Caco-2 (cell line): ENCODE results near the gene DCAF8. TPM values are rescaled to one million over a fixed set of nuclear protein-coding genes. Genes with fewer than 3 reads are reported as not detected.

ENCODE experiments used
- BruUV-seq: library from RNA; stranded (reverse); fragments of 400-500 nt; replicated peaks from 2 replicates; lab custom pipeline; 2021; lab: Mats Ljungman, UMichigan
- CTCF ChIA-PET: fragments of 300-600 bp; sonication (Branson Sonifier 250); formaldehyde crosslinking; loops from one replicate; lab custom pipeline; 2022; ENCODE audit warnings: antibody characterized with exemption; lab: Charles Lee
- POLR2A ChIA-PET: fragments of 300-600 bp; sonication (Branson Sonifier 250); formaldehyde crosslinking; loops from one replicate; lab custom pipeline; 2022; ENCODE audit warnings: antibody characterized with exemption; lab: Charles Lee
- DNase-seq, 2 experiments: peaks; one replicate each; pipeline versions ENCODE4 v3.0.0 to v3.0.0-alpha.2; 2020 to 2022
- H3K27me3 ChIP-seq: replicated peaks from 2 replicates; pipeline ENCODE4 v1.6.0; 2011; ENCODE audit warnings: low read length; ENCODE audit not compliant: control insufficient read depth, insufficient read depth
- H3K36me3 ChIP-seq: 2 replicates; pipeline ENCODE4 v1.5.1; 2011; ENCODE audit warnings: low read length; ENCODE audit not compliant: control insufficient read depth, insufficient read depth
- H3K4me1 ChIP-seq: fragments of 250-450 bp; sonication (Bioruptor Pico); 2 replicates; pipeline ENCODE4 v1.5.1; 2020; ENCODE audit warnings: mild to moderate bottlenecking
- H3K4me3 ChIP-seq: 2 replicates; pipeline ENCODE4 v1.5.1; 2011; ENCODE audit warnings: low read depth, mild to moderate bottlenecking, control low read depth, low read length
- H3K9me3 ChIP-seq: fragments of 250-450 bp; sonication (Bioruptor Pico); 2 replicates; pipeline ENCODE4 v1.5.1; 2020; ENCODE audit warnings: mild to moderate bottlenecking, moderate library complexity
- H3K27ac Mint-ChIP-seq: one replicate; pipeline ENCODE4 v1.8.0; 2022; ENCODE audit warnings: mixed read lengths; ENCODE audit not compliant: unreplicated experiment
- H3K27me3 Mint-ChIP-seq: one replicate; pipeline ENCODE4 v1.8.0; 2022; ENCODE audit warnings: mixed read lengths; ENCODE audit not compliant: insufficient read depth, unreplicated experiment
- H3K36me3 Mint-ChIP-seq: one replicate; pipeline ENCODE4 v1.8.0; 2022; ENCODE audit warnings: mild to moderate bottlenecking, mixed read lengths; ENCODE audit not compliant: insufficient read depth, unreplicated experiment
- H3K4me1 Mint-ChIP-seq: one replicate; pipeline ENCODE4 v1.8.0; 2022; ENCODE audit warnings: low read depth, mixed read lengths; ENCODE audit not compliant: unreplicated experiment
- H3K4me3 Mint-ChIP-seq: one replicate; pipeline ENCODE4 v1.8.0; 2022; ENCODE audit warnings: mild to moderate bottlenecking, moderate library complexity, mixed read lengths; ENCODE audit not compliant: unreplicated experiment
- H3K9me3 Mint-ChIP-seq: one replicate; pipeline ENCODE4 v1.8.0; 2022; ENCODE audit warnings: mixed read lengths; ENCODE audit not compliant: unreplicated experiment
- CTCF ChIP-seq, 2 experiments: fragments of 200-600 bp in 1 of 2; IDR thresholded peaks; 1 replicate in 1 of 2; 2 replicates in 1 of 2; pipeline versions ENCODE4 v1.5.1 to v1.8.0; 2011 to 2022; ENCODE audit warnings: antibody characterized with exemption in 1 of 2, control low read depth in 1 of 2, inconsistent platforms in 1 of 2, low read depth in 1 of 2, low read length in 1 of 2, mild to moderate bottlenecking in 1 of 2, moderate library complexity in 1 of 2; ENCODE audit not compliant: insufficient read depth in 1 of 2, severe bottlenecking in 1 of 2, unreplicated experiment in 1 of 2
- intact Hi-C: fragments of 100-400 bp; cut with micrococcal nuclease; formaldehyde crosslinking; loops from one replicate; pipeline ENCODE4 v1.10.0; 2022; ENCODE audit not compliant: unreplicated experiment
- total RNA-seq: library from RNA; stranded (reverse); gene quantifications from 2 replicates; pipeline ENCODE4 v1.2.3, GENCODE V29; 2022

DCAF8 gene
- total RNA-seq, 1 experiment from 2014 or later: 112 TPM

DNA sequence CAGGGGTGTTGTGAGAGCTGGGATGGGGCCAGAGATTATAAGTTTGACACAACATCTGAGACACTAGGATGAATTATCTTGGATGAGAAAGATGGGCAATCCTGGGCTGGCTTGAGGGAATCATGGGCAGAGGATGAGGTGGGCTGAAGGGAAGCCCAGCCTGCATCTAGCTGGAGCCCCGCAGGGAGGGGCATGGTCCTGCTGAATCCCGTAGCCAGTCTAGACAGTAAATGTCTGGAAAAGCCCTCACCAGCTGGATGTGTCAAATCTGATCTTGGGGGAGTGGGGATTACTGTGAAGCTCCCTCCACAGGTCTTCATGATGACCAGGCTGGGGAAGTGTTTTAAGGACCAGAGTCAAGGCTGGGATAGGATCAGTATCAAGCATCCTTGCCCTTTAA lies 75.6 kb downstream of the DCAF8 start:
- no peak for DNase-seq
- CTCF ChIA-PET: no interaction called here
- POLR2A ChIA-PET: no interaction called here
- H3K27me3 Mint-ChIP-seq: no peaks in the 10 kb centered on the region
- no peak for TF ChIP-seq CTCF (IDR thresholded peaks at IDR 0.05; ENCODE audit: insufficient read depth in 1 of 2, low read depth in 1 of 2, low read length in 1 of 2, severe bottlenecking in 1 of 2, unreplicated experiment in 1 of 2)
- no peak overlapping the region for H3K4me3 Mint-ChIP-seq
- H3K36me3 ChIP-seq: no peaks in the 10 kb centered on the region
- H3K4me3 ChIP-seq: no peak overlapping the region
- no peaks in the 10 kb centered on the region for H3K9me3 Mint-ChIP-seq
- H3K9me3 ChIP-seq: no peaks in the 10 kb centered on the region
- no peaks in the 10 kb centered on the region for H3K36me3 Mint-ChIP-seq
- H3K4me1 ChIP-seq: no peaks in the 10 kb centered on the region
- H3K4me1 Mint-ChIP-seq: no peaks in the 10 kb centered on the region
- intact Hi-C loops: no loop called here
- no peak overlapping the region for H3K27ac Mint-ChIP-seq
- BruUV-seq: no TSS peak
- no peaks in the 10 kb centered on the region for H3K27me3 ChIP-seq

DNA sequence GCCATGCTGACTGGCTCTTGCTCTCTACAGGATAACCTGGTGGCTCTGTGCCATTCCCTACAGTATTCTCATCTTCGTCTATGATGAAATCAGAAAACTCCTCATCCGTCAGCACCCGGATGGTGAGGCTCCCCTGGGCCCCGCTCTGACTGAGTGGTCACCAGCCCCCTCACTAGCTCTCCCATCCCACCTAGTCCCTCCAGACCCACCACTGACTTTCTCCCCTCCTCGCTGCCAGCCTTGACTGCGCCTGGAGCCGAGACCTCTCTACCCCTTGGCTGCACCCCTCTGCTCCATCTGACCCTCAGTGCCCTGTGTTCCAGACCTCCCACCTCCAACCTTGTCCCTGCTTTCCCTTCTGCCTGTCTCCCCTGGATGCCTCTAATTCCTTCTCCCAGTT lies 76.1 kb downstream of the DCAF8 start:
- H3K27me3 Mint-ChIP-seq: no peaks in the 10 kb centered on the region
- no peaks in the 10 kb centered on the region for H3K36me3 ChIP-seq
- CTCF ChIA-PET: no interaction called here
- POLR2A ChIA-PET: no interaction called here
- intact Hi-C loops: no loop called here
- no peaks in the 10 kb centered on the region for H3K36me3 Mint-ChIP-seq
- no peak overlapping the region for H3K4me3 Mint-ChIP-seq
- no peaks in the 10 kb centered on the region for H3K9me3 ChIP-seq
- TF ChIP-seq CTCF (IDR thresholded peaks at IDR 0.05; ENCODE audit: insufficient read depth in 1 of 2, low read depth in 1 of 2, low read length in 1 of 2, severe bottlenecking in 1 of 2, unreplicated experiment in 1 of 2): no peak
- H3K4me3 ChIP-seq: no peak overlapping the region
- H3K4me1 ChIP-seq: no peaks in the 10 kb centered on the region
- no peak for DNase-seq
- H3K27me3 ChIP-seq: no peaks in the 10 kb centered on the region
- no peak overlapping the region for H3K27ac Mint-ChIP-seq
- BruUV-seq: no TSS peak
- no peaks in the 10 kb centered on the region for H3K4me1 Mint-ChIP-seq
- H3K9me3 Mint-ChIP-seq: no peaks in the 10 kb centered on the region

DNA sequence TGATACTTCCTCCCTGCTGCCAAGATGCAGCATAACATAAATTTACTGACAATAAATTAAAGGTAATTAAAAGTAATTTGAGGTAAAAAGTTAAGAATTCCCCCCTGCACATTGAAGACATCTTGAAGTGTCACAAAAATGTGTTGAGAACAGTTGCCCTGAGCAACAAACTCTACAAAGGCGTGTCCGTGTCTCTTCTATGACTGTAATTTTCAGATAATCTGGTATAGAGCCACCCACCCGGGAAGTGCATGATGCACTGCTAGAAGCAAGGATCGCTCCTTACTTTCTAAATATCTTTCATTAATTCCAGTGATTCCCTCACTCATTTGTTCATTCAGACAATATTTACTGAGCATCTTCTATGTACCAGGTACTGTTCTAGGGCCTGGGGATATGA lies 83.0 kb downstream of the DCAF8 start:
- Histone ChIP-seq H3K36me3 (no peaks in the 10 kb centered on the region), H3K4me3 (no peak overlapping the region), H3K27me3 (no peaks in the 10 kb centered on the region), H3K4me1 (no peaks in the 10 kb centered on the region), H3K9me3 (no peaks in the 10 kb centered on the region)
- H3K9me3 Mint-ChIP-seq: no peaks in the 10 kb centered on the region
- BruUV-seq: no TSS peak
- H3K36me3 Mint-ChIP-seq: no peaks in the 10 kb centered on the region
- no peak for DNase-seq
- no peaks in the 10 kb centered on the region for H3K27me3 Mint-ChIP-seq
- no peak overlapping the region for H3K4me3 Mint-ChIP-seq
- no peaks in the 10 kb centered on the region for H3K4me1 Mint-ChIP-seq
- CTCF ChIA-PET: no interaction called here
- no peak overlapping the region for H3K27ac Mint-ChIP-seq
- POLR2A ChIA-PET: no interaction called here
- no peak for TF ChIP-seq CTCF (IDR thresholded peaks at IDR 0.05; ENCODE audit: insufficient read depth in 1 of 2, low read depth in 1 of 2, low read length in 1 of 2, severe bottlenecking in 1 of 2, unreplicated experiment in 1 of 2)
- intact Hi-C loops: no loop called here
